Measurements from ENCODE around the gene POU3F3.

Gene POU3F3

DNA sequence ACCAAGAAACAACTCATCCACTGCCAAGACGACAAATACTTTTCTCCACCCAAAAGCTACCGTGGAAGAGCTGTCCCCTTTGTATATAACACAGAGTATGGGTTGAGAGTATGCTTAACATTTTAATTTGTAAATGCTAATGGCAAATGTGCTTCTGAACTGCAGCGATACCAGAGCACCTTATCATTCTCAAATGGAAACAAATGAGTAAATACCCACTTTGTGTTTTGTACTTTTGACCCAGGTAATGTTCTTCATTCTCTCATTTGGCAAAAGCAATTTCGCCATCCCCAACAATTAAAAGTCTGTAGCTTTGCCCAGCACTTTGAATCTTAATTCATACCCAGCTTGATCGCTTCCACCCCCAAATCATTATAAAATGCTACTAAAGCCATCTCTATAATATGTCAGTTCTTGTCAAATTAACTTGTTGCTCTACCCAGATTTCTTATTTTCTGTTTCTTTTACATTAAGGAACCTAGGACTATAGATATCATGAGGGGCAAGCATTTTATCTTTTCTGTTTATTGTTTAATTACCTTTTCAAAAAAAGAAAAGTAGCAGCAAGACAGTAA lies 6.2 kb upstream of the POU3F3 start:
- no peak for DNase-seq

DNA sequence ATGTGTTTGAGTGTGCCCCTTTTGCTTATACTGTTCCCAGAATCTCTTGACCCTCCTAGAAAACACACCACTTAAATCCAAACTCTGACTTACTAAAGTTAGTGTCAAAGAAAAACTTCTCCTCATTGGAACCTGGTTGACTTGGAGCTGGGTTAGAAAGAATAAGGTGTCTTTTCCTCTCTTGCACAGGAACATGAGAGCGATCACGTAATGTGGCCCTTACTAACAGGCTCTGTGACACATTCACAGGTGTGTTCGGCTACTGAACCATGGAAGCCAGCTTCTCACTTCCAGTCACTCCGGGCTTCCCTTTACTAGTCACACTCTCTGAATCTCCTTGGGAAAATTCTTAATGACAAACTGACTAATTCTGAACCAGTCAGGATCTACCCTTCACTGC lies 5.4 kb upstream of the POU3F3 start:
- DNase-seq = no peak

DNA sequence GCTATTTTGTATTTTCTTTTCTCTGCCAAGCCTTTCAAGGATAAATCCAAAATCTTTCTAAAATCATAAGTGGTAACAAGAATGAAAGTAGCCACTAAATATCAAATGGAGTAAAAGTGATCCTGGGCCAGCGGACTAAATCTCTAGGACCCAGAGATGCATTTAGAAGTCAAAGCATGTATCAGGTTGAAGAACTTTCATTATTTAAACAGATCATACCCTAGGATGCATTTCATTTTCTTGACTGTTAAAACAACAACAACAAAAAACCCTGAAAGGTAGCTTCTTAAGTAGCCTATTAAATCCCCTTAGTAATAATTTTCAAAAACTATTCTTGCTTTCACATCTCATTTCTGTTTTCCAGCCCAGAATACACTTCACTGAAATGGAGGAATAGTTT lies 4.8 kb upstream of the POU3F3 start:
- DNase-seq = no peak

DNA sequence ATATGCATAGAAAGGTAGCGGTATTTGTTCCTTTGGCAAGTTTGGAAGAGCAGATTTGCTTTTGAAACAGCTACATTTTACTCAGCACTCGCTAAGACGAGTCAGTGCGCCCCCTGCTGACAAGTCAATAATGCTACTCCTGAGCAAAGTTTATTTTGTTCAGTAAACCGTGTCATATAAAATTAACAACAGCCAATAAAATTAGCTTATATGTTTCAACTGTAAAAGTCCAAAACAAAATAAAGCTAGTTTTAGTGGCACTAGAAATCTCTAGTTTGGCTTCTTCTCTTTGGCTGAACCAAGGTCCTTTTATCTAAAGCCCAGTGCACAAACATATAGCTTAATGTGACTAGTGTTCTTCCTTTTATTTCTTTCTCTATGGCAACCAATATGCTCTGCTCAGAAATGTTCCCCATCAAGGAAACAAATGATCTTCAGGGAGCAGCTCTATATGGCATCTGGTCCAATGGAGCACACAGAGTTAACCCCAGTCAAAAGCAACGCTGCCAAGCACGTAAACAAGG lies 4.2 kb upstream of the POU3F3 start:
- DNase-seq = peak; percentile 76

DNA sequence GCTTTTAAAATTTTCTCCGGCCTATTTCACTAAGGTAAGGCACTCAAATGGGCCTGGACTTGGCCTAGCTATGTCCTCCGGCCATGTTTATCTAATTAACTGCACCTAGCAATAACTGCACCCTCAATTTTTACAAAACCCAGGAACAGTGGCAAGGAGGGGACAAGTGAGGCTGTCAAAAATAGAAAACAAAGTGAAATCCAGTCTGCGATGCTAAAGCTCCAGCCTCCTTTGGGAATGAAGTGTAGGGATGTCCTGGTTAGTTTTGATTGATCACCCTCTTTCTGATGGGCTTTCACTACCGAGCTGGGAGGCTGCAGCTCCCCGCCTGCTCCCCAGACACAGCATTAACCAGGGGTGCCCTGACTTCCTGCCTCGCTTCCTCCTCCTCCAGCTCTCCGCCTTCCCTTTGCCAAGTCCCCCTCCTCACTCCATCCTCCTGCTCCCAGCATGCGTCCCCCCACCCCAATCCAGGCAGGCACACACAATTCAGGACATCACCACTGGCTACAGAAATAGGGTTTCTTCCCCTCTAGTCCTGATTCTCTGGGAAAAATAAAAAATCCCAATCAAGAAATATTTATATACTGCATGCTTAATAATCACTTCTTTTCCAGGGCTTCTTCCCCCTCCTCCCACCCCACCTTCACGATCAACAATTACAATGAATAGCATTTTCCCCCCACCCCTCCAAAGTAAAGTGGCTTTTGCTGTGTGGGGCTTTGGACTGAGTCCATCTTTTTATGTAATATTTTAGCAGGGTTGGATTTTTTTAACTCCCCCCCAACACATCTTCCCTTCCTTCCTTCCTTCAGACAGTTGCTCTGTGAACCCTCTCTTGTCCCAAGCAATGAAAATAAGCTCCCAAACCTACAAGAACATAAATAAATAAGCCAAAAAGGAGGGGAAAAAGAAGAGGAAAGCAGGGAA lies 3.3 kb upstream of the POU3F3 start:
- DNase-seq = no peak

DNA sequence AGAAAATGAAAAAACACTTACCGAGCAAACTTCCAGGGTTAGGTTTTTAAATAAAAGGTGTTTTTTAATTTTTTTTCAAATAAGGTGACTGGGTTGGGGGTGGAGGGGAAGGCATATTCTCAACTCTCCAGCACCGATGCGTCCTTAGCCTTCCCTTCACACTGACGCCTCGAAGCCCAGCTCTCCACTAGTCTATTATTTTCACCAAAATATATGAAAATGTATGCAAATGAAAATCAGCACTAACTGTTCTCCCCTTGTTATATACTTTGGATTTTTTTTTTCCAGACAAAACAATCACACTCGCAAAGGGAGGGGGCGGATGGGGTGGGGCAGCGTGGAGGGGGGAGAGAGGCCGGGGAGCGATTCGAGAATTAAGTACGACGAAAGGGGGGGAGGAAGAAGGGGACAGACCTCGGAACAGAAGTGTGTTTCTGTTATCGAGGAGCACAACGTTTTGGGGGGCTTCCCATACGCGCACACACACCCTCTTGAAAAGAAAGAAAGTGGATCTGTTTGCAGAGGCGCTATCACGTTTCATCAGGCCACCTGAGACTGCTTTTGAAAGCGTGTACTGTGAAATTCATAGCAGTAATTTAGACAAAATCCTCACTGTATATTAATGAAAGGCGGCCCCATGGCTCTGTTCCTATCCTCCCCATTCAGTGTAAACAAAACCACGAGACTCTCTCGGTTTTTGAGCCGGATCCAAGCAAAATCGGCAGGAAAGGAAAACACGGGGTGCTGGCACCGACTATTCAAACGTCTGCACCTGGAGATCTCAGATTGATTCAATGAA lies 2.4 kb upstream of the POU3F3 start:
- no peak for DNase-seq

DNA sequence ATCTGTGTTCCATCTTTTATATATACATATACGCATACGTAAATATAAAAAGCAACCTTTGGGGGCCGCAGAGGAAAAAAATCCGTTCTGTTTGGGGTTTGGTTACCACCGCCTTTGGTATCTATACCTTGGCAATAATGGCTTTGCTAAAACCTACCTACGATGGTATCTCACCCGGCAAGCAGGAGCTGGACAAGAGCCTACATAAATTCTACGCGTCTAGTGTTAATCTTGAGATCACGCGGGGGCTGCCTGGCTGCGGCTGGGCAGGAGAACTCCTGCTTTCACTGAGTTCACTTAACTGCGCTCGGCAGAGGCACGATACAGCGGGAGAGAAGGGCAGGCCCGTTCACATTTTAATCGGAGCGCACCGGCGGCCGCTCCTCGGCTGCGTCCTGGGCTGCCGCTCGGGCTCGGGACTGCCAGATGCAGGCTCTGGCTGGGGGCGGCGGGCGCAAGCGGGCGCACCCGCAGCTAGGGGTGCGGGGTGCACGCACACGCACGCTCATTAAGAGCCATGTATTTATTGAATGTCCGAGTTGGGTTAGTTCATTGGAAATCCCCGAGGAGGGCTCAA lies 1.7 kb upstream of the POU3F3 start:
- no peak for DNase-seq

DNA sequence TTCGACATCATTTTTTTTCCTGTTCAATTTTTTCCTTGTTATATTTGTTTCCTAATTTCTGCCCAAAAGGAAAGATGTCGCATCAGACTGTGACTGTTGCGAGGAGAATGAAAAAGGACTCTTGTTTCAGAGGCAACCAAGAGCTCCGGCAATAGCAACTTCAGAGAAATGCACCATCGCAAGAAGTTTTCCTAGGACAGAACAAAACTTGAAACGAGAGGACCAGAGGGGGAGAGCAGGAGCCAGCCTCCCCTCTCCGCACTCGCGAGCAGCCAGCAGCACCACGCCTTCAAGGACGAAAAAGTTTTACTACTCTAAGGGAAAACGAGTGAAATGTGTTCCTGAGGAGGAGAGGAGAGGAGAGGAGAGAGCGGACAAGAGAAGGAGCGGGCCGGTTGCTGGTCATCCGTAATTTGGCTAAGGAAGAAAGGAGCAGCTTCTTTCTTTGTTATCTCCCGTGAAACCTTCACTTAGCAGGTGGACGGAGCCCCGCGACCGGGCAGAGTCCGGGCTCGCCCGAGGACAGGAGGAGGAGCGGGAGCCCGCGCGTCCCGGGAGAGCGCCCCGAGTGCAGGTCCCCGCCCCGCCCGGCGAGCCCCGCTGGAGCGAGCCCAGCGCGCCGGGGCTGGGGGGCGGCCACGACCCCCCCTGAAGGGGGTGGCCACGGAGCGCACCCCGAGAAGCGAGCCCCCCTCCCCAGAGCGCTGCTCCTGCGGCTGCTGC lies 744 bp downstream of the POU3F3 start:
- no peak for DNase-seq

DNA sequence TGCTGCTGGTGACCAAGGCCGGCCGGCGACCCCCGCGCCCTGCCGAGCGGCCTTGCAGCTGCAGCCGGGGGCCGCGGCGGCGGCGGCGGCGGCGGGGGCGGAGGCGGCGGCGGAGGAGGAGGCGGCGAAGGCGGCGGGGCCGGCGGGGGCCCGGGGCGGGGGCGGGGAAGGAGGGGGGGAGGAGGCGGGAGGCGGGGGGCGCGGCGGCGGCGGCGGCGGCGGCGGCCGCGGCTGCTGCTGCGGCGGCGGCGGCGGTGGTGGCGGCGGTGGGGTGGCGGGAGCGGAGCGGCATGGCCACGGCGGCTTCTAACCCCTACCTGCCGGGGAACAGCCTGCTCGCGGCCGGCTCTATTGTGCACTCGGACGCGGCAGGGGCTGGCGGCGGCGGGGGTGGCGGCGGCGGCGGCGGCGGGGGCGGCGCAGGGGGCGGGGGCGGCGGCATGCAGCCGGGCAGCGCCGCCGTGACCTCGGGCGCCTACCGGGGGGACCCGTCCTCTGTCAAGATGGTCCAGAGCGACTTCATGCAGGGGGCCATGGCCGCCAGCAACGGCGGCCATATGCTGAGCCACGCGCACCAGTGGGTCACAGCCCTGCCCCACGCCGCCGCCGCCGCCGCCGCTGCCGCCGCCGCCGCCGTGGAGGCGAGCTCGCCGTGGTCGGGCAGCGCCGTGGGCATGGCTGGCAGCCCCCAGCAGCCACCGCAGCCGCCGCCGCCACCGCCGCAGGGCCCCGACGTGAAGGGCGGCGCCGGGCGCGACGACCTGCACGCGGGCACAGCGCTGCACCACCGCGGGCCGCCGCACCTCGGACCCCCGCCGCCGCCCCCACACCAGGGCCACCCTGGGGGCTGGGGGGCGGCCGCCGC lies 1.5 kb downstream of the POU3F3 start:
- no peak for DNase-seq

DNA sequence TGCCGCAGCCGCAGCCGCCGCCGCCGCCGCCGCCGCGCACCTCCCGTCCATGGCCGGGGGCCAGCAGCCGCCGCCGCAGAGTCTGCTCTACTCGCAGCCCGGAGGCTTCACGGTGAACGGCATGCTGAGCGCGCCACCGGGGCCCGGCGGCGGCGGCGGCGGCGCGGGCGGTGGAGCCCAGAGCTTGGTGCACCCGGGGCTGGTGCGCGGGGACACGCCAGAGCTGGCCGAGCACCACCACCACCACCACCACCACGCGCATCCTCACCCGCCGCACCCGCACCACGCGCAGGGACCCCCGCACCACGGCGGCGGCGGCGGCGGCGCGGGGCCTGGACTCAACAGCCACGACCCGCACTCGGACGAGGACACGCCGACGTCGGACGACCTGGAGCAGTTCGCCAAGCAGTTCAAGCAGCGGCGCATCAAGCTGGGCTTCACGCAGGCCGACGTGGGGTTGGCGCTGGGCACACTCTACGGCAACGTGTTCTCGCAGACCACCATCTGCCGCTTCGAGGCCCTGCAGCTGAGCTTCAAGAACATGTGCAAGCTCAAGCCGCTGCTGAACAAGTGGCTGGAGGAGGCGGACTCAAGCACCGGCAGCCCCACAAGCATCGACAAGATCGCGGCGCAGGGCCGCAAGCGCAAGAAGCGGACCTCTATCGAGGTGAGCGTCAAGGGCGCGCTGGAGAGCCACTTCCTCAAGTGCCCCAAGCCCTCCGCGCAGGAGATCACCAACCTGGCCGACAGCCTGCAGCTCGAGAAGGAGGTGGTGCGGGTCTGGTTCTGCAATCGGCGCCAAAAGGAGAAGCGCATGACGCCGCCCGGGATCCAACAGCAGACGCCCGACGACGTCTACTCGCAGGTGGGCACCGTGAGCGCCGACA lies 2.4 kb downstream of the POU3F3 start:
- DNase-seq = peak; percentile 14

DNA sequence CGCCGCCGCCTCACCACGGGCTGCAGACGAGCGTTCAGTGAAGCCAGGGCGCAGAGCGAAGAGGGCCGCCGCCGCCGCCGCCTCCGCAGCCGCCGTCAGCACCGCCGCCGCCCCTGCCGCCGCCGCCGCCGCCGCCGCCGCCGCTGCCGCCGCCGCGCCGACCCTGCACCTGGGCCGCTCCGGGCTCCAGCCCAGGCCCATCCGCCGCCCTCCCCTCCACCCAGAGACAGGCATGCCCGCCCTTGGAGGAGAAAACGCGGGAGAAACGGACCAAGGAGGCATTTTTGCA lies 3.0 kb downstream of the POU3F3 start:
- no peak for DNase-seq

DNA sequence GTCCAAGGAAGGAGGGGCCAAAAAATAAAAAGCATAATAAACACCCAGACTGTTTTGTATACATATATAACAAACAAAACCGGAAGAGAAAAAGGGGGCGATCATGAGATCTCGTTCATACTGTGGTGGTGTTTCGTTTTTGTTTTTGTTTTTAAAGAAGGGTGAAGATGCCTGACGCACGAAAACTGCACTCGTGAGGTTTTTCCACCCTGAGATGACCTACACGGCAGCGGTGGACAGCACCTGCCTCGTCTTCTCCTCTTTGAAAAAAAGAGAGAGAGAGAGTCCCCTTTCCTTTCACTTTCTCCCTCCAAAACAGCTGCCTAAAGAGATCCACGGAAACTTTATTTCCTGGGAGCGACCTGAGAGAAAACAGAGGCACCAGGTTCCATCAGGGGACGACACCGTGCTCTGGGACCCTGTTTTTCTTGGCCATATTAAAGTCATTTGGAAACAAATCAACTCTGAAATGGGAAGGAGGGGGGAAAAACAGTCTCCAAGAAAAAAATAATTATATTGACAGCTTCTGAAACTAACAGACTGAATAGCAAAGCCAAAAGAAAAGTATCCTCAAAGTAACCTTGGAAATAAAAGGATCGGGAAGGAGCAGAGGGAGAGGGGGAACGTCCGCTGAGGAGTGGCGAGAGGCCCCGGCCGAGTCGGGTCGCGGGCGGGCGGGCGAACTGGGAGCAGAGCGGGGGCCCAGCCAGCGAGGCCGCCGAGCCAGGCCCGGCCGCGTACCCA lies 3.5 kb downstream of the POU3F3 start:
- no peak for DNase-seq

DNA sequence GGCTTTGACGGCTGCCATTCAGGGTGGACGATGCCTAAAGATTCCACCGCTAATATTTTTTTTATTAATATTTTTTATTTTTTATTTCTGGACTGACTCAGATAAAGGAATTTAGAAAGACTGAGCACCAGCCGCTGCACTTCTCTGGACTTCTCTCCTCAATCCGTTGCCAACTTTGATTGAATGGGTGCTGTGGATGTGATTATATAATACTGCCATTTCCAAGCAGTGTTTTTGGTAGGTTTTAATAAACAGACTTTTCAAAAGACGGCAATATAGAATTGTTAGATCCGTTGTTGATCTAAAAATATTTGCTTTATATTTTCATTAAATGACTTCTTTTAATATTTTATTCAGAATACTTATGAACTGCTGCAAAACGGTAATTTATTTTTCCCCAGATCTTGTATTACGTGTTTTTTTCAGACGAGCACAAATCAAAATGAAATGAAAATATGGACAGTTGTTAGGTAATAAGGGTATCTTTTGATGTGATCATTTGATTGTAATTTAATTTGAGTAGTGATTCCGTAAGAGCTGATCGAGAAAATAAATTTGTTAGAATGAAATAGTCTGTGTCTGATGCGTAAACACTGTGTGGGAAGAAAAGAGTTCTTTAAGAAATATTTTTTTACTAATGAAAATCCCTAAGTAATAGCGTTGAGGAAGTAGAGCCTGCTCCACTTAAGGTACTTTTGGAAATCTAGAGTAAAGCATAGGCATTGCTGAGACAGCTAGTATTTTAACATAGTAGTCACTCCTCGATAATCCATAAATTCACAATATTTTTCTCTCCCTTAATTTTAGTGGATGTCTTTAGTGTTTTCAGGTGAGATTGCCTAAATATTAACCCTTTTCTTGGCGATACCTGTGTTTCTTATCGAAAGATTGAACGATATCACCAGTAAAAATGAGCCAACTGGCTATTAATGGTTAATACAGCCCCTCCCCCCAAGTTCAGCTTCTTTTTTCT lies 4.4 kb downstream of the POU3F3 start:
- peak; percentile 35 for DNase-seq

DNA sequence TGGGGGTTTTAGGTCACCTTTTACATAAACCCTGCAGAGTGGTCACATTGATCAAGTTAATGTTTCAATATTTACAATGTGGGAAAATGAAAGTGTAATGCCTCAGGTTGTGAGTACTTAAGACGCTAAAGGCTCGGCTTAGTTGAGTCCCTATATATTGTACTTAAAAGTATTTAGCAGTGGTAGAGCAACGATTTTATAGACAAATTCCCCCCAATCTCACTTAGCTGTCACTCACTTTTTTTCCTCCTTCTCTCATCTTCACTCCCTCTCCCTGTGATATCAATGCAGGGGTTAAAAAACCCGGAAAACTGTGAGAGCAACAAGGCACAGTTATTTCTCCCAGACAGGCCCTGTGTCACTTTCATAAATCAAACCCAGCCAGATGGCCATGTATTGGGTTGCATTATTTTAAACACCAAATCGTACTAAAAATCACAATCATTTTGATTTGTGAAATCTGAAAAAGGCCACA lies 5.4 kb downstream of the POU3F3 start:
- DNase-seq = peak; percentile 12

DNA sequence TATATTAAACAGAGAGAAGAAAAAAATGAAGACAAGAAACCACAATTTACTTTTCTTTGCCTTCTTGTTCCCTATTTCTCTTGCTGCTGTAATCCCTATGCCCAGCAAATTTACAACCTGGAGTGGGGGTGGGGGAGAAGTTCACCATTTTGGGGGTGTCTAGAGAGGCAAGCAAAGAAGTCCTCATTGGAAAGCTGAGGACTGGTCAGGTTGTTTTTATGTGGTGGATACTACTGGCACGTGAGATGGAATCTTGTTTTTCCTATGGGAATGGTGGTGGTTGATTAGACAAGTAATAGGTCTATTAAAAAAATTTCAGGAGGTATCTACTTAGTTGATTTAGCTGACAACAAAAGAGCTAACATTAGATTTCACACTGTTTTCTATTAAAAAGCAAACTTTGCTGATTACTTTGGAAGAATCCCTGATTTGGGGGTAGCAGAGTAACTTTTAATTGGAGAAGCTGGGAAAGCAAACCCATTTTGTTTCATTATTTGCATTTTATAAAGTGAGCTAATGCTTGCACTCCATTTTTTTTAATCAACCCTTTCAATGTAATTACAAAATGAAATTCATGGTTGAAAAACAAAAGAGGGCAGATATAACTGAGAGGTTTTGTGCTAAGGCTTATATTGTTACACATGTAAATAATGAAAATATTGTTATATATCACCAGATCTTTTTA lies 6.0 kb downstream of the POU3F3 start:
- DNase-seq = no peak

DNA sequence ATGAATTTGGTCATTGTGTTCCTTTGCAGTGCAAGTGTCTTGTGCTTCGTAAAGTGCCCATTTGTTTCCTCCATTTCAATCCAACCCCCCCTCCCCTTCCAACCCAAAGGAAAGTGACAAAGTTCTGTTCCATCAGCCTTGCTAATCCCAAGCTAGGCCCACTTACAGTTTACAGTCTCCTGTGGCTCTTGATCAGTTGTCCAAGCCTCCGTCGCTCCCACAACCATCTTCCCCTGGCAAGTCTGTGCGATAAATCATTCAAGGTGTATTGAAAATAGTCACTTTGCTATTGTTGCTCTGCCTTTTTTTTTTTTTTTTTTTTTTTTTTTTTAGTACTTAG lies 6.5 kb downstream of the POU3F3 start:
- peak; percentile 11 for DNase-seq

DNA sequence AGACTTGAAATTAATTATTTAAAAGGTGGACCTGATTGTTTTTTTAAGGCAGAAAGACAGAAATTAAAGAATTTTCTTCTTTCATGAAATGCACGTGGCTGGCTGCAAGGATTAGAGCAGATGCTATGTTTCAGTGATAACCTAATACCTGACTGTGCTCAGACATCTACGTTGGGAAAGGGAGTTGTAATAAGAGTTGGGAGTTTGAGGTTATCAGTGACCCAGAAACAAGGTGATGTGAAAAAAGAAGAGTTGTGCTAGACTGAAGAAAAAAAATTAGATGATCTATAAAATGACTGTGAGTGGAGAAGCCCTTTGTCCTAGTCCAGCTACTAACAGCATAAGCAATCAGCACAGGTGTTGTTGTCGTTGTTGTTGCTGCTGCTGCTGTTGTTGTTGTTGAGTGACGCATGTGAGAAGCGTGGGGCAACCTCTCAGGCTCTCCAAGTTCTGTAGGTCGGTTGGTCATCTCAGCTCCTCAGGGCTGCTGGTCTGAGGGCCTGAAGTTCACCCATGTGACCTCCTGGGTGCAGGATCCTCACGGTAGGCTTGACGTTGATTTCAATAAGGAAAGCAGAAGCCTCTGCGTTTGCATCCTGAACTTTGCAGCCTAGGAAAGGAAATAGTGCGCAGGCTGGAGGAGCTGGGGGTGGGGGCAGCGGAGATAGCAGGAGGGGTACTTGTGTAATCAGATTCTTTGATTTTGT lies 7.6 kb downstream of the POU3F3 start:
- DNase-seq = no peak
